GM18858 (cell line): Measurements from ENCODE around the gene STX11.
"Not testable (repeated sequence)": the region's sequence is repeated elsewhere in the genome, so short reads cannot be mapped to it uniquely, and the experiment has no call there.

ENCODE experiments used
- ATAC-seq: cut with Tn5 transposase; IDR thresholded peaks from one replicate; pipeline ENCODE4 v1.9.1; 2021; ENCODE audit not compliant: unreplicated experiment

The STX11 gene

DNA sequence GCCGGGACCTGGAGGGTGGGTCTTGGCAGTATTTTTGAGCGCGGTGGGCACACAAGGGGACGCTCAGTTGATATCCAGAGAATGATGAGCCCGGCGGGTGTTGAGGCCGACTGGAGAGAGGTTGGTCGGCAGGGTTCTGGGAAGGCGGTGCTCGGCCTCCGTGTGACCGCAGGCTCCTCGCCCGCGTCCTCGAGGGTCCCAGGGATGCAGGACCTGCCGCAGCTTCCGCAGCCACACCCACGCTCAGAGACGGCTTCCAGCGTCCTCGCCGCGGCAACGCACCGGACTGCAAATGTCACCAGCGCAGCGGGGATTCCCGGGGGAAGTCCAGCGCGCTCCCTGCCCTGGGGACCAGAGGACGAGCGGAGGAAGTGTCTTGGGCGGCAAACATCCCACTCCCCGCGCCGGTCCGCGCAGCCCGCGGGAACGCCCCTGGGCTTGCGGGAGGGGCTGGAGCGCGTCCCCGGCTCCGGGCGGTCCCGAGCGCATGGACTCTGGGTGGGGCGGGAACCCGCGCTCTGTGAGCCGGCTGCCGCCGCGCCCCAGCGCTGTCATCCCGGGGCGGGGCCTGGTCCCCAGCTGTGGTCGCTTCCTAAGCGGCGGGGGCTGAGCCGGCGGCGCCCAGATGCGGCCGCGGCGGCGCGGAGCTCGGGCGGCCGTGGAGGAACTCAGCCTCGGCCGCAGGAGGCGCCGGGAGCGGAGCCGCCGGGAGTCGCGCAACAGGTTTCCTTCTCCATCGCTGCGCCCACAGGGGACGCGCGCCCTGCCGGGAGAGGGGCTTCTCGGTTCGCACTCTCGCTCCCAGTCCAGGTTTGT is at the start of gene STX11:
TSS of gene STX11 (plus strand) at position 624 of the 816 bp plus-strand sequence. CDS start 36,111 bp downstream, outside the sequence.
- ATAC-seq, result peak; percentile 52

DNA sequence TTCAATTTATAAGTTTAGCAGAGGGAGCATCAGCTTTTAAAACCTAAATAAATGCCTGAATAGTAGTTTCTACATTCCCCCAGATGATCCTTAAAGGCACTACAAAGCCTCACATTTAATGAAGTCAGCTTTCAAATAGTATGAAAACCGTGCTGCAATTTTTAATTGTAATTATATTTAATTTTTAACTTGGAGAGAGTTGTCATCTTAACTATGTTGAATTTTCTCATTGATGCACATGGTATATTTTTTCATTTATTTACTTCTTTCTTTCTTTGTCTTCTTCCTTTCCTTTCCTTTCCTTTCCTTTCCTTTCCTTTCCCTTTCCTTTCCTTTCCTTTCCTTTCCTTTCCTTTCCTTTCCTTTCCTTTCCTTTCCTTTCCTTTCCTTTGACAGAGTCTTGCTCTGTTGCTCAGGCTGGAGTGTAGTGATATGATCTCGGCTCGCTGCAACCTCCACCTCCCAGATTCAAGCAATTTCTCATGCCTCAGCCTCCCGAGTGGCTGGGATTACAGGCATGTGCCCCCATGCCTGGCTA is 47.2 kb upstream of the STX11 start:
- no peak for ATAC-seq

DNA sequence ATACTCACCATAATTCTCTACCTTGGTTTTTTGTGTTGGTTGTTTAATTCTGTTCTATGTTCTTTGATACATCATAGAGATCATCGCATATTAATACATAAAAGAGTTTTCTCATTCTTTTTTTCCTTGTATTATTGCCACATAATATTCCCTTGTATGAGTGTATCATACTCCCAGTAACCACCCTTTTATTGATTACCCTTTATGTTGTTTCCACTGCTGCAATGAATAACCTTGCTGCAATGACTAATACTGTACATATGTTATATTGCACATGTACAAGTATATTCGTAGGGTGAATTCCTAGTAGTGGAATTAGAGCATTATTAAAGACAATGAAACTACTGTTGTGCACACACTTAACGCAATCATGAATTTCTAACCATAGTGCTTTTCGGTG is 45.8 kb upstream of the STX11 start:
- ATAC-seq, result peak; percentile 17

DNA sequence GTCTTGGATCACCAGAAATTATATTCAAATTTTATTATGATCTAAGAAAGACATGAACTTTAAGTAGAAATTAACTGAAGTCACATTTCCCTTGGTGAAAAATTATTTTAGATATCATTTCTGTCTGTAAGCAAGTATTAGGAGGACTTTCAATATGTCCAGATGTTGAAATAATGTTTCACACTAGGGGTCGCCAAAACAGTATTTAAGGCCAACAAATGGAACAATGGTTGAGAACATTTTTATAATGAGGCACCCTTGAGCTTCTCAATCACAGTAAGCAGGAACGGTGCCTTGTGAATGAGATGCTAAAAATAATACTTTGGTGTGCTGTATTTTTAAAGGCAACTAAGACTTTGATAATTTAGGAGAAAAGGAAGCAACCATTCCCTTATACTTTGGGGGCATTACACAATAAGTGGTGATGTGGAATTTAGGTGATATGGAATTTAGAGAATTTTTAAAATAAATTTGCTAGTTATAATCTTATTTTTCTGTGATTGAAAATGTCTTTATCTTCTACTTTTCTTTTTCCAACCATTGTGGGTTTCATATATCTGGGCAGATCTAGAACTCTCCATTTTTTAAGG is 45.3 kb upstream of the STX11 start:
- peak; percentile 80 for ATAC-seq

DNA sequence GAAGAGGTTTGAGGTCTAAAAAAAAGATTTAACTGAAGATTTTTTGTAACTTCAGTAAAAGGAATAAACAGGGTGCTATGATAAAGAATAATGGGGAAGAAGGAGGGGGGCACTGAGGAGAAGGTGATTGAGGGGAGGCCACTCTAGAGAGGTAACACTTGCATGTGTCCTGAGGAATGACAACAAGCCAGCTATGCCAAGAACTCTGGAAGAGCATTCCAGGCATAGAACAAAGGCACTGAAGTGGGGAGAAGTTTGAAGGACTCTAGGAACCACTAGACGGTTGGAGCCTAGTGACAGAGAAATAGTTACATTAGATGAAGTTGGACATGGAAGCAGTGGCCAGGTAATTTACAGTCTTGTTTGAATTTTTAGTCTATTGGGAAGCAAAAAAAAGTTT is 44.1 kb upstream of the STX11 start:
- no peak for ATAC-seq

DNA sequence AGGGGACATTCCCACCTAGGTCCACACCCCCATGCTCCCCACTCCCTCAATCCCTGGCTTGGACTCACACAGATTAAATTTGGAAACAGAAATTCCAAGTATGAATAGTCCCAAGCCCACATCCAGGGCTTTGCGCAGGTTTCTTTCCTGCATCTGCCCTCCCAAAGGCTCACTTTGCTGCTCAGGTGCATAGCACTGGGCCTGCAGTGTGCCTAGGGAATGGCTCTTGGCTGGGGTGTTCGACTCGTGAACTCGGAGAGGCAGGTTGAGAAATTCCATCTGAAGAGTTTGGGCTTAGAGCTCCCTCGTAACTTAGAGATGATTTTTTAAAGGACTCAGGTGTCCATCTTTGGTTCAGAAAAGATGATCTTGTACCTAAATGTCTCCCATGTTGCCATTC is 40.1 kb upstream of the STX11 start:
- no peak for ATAC-seq

DNA sequence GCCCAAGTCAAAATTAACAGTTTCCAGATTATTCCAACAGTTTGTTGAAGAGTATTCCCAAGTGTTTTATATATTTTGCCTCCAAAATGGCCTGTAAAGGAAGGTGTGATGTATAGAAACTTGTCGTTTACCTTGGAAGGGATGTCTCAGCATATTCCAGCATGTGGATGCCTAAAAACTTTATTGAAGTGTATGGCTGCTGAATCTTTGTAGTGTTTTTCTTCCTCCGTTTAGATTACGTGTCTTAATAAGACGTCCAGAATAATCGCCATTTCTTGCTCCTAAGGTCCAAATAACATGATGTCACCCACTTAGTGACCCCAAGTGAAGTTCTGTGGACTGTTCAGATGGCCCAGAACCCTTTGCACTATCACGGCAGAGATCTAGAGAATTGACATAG is 37.0 kb upstream of the STX11 start:
- no peak for ATAC-seq

DNA sequence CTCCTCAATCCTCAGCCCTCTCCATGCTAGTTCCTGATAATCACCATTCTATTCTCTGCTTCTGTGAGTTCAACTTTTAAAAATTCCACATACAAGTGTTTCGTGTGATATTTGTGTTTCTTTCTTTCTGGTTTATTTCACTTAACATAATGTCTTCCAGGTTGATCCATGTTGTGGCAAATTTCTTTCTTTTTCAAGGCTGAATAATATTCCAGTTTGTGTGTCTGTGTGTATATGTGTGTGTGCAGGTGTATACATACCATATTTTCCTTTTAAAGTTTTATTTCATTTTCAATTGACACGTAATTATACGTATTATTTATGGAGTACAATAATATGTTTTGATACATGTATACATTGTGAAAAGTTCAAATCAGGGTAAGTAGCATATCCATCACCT is 35.1 kb upstream of the STX11 start:
- ATAC-seq, result no peak

DNA sequence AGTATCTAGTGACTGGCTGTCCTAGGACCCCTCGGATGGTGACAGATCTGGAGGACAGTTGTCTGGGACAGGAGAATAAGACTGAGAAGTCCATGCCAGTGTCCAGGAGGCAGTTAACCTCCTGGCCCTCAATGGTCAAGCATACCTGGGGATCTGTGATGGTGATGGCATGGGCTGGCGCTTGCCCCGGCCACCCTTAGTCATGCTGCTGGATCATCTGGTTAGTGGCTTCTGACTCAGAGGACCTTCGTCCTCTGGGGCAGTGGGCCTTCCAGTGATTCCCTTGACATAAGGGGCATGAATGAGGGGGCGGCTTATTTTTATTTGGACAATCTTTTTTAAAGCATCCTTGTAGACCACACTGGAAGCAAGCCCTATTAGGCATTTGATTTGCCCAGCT is 30.9 kb upstream of the STX11 start:
- no peak for ATAC-seq

DNA sequence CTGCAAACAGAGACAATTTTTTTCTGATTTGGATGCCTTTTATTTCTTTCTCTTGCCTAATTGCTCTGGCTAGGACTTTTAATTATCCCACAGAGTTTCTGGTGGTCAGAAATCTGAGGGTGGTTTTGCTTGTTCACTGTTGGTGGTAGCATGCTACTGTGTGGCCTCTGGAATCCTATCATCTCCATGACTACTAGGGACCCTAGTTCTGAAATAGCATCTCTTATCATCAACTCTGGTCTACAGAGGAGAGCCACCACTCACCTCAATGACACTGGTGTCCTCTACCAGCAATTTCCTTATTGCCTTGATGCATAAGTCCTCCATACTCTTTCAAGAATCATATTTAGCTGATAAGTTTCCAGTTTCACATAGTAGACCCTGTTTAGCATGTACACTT is 27.5 kb upstream of the STX11 start:
- no peak for ATAC-seq

DNA sequence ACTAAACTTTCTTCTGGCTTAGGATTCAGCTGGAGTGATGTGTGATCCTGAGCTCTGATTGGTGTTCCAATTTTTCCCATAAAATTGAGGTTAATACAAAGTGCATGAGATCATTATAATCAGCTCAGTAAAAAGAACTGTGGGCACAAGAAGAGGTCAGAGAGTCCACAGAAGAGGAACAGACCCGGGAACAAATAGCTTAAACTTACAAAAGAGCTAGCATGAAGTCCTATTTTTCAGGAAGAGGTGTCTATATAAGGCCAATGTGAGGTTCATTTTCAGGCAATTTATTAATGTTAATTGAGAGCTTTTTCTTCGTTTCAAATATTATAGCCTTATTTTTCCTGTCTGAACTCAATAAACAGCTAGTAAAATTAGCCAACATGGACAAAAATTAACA is 26.9 kb upstream of the STX11 start:
- no peak for ATAC-seq

DNA sequence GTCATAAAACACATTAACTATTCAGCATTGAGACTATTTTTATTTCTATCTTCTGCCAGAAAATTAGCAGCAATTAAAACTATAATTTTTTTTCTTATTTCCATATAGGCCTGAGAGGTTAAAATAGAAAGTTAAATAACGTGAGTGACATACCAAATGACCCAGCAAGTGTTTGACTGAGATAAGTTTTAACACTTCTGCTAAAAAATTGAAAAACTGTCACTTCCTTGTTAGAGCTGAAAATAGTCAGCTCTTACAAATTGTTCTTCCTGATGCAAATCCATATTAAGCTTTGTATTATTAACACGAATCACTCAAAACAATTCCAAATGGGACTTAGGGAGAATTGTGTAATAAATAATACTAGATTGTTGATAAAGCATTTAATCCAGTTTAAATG is 26.5 kb upstream of the STX11 start:
- no peak for ATAC-seq

DNA sequence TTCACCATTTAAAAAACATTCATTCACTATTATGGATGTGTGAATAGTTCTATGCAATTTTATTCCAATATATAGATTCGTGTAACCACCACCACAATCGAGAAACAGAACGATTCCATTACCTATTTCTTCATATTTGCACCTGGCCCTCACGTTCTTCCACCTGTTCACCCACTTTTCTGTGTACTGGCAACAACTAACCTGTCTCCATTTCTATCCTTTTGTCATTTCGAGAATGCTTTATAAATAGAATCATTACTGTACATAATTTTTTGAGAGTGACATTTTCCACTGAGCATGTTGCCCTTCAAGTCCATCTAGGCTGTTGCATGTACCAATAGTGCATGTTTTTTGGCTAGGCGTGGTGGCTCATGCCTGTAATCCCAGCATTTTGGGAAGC is 23.2 kb upstream of the STX11 start:
- ATAC-seq, result no peak

DNA sequence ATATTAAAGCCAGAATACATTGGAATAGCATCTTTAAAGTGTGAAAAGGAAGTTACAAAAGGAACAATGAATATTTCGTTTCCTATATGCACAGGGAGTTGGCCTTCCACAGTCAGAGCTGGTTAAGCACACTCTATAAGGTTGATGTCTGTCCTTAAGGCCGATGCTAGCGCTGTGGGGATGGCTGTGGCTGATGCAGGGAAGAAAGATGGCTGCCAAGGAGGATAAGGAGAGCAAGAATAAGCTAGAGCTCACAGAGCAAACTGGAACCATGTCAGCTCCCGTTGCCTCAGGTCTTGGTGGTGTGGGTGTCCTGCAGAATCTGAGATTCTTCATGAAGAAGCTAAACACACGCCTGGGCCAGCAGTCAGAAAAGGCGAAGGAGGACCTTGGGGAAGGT is 20.8 kb upstream of the STX11 start:
- no peak for ATAC-seq

DNA sequence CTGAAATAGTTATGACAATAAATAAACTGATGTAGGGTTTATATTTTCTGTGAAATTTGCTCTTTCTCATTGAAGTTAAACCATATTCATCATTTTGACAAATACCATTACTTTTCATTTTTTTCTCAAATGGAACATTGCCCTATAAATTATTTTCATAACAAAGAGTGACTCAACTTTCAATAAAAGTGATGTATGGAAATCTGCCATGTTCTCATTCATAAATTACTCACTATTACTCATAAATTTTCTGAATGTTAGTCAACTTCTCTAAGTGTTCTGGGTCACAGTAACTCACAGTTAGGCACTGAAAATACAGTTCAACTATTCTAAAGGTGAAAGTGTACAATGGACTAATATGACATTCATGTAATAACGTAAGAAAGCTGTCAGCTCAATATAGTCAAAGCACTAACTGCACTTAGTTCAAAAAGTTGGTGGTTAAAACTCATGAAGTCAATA is 19.0 kb upstream of the STX11 start:
- no peak for ATAC-seq

DNA sequence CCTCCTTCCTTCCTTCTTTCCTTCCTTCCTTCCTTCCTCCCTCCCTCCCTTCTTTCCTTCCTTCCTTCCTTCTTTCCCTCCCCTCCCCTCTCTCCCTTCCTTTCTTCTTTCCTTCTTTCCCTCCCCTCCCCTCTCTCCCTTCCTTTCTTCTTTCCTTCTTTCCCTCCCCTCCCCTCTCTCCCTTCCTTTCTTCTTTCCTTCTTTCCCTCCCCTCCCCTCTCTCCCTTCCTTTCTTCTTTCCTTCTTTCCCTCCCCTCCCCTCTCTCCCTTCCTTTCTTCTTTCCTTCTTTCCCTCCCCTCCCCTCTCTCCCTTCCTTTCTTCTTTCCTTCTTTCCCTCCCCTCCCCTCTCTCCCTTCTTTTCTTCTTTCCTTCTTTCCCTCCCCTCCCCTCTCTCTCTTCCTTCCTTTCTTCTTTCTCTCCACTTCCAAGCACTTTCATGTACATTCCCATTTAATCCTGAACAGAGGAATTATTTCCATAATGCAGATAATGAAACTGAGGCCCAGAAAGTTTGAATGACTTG is 18.1 kb upstream of the STX11 start:
- not testable (repeated sequence) for ATAC-seq

DNA sequence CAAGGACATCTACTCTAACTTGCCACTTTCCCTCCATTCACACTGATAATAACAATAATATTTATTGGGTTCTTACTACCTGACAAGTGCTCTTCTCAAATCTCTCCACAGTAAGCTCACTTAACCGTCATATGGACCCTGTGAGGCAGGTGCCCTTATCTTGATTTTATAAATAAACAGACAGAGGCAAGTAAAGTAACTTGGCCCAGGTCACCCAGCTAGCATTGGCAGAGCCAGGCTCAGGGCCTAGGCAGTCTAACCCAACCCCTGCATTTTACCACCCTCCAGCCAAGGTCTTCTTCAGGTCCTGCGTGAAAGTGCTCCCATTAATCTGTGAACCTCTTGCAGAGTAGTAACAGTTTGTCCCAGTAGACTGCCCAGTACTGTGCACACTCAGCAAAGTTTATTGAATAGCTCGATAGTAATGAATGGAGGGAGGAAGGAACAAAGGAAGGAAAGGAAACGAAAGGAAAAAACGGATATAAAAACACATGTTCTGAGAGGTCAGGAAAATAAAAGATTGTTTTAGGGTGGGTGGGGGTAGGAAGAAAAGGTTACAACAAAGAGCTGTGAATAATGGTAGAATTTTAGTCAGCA is 17.0 kb upstream of the STX11 start:
- ATAC-seq, result no peak

DNA sequence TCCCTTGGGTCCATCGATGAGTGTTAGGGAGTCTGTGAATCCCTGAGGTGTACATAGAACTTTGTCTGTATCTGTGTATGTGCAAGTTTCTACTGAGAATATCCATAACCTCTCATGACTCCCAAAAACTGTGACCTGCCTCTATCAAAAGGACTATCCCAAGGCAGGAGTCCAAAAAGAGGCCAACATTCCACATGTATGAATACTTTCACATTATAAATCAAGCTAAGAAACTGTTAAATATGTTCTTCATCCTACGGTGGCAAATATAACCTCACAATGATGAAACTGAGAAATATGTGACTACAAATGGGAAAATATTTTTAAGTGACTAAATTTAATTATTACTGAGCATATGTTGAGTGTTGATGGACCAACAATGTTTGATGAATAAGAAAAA is 16.1 kb upstream of the STX11 start:
- ATAC-seq, result no peak

DNA sequence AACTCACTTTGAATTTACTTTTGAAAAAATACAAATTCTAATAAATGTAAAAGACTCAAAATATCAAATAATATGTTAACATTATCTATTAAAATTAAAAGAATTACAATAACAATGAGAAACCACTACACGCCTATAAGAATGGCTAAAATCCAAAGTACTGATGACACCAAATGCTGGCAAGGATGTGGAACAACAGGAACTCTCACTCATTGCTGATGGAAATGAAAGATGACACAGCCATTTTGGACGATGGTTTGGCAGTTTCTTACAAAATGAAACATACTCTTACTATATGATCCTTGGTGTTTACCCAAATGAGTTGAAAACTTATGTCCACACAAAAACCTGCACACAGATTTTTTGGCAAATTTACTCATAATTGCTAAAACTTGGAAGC is 15.6 kb upstream of the STX11 start:
- no peak for ATAC-seq

DNA sequence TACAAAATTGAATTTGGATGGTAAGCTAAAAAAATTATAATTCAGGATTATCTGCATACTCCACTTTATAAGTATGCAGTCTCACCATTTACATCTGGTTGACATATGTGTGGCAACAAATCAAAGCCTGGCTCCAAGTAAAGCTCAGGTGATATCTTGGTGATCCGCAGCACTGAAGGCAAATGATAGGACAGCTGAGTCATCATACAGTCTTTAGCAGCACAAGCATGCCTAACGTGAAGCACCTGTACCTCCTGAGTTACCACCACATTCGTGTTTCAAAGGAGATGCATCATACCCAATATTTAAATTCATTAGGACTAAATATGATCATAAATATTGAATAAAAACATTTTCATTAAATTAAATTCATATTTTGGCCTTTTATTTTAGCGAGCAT is 11.8 kb upstream of the STX11 start:
- no peak for ATAC-seq

DNA sequence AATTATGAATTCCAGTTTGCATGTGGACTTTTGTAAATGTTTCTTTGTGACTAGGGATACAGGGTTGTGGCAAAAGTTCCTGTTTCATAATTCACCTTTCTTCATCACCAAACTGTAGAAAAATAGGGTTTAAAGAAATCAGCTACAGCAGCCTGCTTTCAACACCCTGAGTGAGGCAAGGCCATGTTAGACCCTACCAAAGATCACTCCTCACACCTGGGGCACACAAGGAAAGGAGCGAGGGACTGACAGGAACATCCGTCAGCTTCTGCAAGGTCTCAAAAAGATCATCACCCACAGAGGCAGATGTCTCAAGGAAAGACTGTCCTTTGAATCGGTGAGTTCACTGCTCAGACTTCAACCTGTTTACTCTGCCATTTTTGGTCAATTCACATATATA is 10.5 kb upstream of the STX11 start:
- no peak for ATAC-seq

DNA sequence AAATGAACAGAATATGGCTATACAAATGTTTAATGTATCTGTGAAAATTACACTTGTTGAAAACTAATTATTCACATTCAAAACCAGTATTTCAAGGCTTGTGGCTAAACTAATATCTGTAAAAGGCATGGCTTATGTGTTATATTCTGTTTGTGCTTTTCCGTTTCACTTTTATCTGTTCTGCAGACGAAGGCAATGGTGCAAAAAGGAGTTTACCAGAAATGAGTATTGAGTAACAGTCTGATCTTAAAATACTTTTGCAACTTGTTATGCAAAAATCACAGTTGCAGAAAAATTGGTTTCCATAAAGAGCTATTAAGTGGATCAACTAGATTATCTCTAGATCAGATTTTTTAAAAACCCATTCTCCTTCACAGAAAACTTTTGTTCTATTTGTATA is 9.4 kb upstream of the STX11 start:
- ATAC-seq, result peak; percentile 91
